Midbrain (tissue), 1 donor: ENCODE results near the gene SOX13.

ENCODE experiments used
- DNase-seq: peaks from one replicate; lab custom pipeline; 2025; lab: John Stamatoyannopoulos, UW

Gene SOX13

DNA sequence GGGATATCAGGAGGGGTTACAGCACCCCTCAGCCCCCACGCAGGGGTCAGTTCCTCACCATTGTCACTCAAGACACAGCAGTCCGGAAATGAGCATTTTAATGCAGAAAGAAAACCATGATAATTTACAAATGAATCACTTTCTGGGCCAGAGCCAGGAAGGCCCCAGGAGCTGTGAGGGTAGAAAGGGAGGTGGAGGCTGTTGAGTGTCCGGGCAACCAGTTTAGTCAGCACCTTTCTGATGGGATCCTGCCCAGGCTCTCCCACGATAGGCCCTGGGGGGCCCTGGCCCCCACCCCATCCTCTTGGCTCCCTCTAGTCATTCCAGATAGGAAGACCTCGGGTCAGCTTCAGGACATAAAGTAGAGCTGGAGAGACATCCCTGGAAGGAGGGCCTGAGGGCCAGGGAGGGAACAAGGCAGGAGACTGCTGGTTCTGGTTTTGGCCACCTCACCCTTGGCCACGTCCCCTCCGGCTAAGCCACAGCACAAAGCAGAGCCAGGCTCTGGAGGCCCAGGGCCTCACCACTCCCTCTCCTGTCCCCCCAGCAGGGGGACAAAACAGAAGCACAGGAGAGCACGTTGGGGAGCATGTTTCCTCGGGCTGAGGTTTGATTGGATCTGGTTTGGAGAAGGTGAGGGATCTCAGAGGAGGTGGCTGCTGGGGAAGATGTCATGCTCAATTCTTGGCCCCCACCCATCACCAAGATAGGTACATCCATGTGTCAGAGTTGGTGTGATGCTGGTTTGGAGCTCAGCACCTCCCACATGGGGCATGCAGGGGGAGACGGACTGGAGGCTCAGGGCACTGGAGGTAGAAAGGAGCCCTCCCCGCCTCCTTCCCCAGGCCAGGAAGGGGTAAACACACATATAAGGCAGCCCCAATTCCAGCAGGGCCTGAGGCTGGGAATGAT lies 58.3 kb downstream of the SOX13 start:
- DNase-seq, result no peak

DNA sequence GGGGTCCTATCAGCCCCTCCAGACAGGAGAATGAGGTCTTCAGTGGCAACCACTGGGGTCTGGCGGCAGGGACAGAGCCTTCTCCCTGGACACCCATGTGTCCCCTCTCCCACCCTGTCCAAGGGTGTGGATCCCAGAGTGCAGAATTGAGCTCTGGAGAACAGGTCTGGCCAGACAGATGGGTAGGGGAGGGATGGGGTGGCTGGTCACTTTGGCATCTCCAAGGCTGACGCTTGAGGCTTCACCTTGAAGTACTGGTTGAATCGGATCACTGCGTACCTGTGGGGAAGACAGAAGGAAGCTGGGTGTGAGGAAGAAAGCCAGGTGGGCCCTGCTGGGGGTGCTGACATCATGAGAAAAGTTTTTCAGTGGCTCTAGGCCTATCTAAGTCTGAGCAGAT lies 59.1 kb downstream of the SOX13 start:
- DNase-seq, result no peak

DNA sequence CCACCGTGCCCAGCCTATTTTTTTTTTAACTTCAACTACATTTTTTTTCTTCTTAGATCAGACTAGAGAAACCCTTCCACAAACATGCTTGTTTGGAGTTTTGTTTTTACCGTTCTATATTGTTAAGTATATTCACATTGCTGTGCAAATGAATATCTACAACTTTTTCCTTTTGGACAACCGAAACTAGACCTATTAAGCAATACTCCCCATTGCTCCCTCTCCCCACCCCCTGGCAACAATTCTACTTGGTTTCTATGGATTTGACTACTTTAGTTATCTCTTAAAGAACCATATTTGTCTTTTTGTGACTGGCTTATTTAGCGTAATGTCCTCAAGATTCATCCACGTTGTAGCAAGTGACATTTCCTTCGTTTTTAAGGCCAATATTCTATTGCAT lies 59.8 kb downstream of the SOX13 start:
- no peak for DNase-seq

DNA sequence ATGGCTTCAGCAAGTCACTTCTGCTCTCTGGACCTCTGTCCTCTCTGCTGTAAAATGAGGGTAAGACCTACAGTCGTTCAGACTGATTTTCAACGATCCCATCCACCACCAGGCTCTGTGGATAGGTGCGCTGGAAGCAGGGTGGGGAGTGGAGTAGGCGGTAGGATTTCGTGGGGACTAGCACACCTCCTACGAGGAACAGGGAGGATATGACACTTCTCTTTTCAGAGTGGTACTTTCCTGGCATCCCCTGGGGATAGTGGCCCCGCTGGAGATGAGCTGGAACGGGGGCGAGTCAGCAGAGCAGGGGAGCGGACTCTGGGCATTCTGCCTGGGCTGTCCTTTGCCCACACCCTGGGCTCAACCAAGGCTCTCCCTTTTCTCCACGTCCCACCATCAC lies 61.2 kb downstream of the SOX13 start:
- DNase-seq, result no peak

DNA sequence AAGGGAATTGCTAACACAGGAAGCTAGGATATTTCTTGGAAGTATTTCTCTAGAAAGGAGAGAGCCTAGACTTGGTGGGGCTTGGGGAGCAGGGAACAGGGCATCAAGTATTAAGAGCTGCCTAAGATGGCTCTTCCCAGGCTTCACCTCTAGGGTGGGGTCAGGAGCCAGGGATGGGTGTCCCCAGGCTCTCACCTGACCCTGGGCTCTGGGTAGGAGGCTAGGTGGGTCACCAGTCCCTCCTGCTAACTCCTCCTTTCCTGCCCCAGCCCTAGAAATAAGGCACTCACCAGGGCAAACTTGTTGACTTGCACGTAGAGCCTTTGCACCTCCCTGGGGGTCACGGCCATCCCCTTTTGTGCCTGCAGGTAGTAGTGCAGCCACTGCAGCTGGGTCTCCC lies 63.9 kb downstream of the SOX13 start:
- no peak for DNase-seq

DNA sequence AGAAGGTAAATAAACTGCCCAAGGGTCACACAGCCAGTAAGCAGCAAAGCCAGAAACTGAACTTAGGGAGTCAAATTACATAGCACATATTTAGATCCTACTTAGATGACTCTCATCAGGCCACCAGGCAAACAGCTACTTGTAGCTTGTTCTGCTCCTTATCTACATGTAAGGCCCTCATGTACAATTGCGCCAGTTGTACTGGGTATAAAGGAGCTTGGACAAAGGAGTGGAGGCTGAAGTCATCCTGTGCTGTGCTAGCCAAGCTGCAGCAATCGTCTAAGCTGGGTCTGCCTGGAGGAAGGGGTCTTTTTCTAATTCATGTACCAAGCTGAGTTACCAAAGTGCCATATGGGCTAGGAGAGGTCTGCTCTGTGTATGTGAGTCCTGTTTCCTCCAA lies 66.2 kb downstream of the SOX13 start:
- no peak for DNase-seq

DNA sequence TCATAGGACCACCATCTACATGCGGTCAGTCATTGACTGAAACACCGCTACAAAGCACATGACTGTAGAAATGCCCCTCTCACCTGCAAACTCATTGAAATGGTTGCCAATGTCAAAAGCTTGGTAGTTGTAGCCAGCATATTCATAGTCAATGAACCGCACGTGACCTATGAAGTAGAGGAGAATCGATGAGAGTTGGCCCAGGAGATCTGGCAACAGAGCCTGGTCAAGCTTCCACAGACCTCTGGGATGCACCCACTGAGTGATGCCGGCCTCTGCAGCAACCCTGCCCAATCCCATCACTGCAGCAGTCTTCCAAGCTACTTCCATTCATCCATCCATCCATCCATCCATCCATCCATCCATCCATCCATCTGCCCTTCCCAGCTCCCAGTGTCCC lies 67.0 kb downstream of the SOX13 start:
- no peak for DNase-seq

DNA sequence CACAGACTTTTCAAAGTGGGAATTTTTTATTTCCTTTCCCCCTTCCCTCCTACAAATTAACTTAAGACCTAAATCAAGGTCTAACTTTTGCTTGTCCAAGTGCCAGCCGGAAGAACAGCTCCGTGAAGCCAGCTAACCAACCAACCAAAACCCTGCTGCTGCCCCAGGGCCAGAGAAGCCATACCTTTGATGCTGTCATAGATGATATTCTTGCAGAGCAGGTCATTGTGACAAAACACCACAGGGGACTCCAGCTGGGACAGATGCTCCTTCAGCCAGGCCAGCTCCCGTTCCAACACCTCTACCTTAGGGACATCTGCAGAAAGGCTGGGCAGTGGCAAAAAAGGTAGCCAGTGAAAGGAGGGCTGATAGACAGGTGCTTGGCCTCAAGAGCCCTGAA lies 68.2 kb downstream of the SOX13 start:
- DNase-seq, result no peak

DNA sequence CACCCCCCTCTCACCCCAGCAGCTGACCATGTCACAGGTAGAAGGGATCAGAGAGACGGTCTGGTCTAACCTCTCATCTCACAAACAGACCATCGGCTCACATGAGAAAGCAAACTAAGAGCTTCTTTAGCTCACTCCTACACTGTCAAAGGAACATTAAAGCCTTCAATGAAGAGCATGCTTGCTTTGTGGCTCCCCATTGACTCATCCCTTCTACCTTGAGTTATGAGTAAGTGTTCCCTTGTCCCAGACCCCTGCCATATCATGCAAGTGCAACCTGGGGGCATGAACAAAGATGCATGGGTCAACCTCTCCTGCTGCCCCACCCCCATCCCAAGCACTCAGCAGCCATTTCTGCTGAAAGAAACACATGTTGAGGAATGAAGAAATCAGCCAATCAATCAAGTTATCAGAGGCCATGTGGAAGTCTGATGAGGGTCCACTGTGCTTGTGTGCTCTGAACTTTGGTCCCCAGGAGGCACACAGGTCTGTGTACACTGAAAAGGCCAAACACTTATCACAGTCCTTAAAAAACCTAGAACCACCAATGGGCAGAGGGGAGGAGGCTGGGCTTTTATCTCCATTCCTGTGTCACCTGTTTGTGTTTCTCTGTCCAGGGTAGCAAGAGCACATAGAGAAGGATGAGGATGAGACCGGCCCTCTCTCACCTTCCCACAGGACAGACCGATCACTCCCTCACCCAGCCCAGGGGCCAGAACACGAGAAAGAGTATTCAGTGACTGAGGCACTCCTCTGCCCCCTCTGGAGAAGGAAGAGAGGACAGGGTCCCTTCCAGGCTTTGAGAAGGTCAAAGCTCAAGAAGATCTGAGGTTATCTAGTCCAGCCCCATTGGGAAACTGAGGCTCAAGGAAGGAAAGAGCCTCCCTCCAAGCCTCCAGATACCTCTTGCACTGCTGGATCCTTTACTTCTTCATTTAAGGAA lies 69.4 kb downstream of the SOX13 start:
- no peak for DNase-seq

DNA sequence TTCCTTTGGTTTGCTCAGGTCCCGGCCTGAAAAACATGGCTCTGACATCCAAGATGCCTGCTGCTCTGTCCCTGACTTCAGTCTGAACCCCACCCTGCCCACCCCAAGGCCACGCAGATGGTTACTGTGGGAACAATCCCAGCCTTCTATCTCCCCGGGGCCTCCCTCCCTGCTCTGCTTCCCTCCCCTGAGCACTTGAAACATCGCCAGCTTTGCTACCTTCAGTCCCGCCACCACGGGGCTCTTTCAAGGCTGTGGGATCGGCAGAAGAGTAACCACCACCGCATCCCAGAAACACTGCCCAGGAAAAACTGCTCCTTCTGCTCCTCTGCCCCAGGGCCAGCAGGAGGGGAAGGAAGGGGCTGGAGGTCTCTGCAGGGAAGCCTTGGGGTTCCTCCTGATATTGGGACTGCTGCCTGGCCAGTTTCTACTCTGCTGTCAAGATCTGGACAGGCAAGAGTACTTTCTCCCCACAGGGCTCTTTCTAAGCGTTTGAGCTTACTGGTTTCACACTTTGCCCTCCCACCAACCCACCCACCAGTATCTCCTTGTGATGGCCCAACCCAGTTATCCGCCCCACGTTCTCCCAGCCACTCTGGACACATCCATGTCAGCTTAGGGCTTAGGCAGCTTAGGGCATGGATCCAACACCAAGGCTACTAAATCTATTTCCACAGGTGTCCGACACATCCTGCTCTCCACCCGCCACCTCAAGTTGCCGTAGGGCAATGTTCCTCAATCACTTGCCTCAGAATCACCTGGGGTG lies 70.5 kb downstream of the SOX13 start:
- no peak for DNase-seq

DNA sequence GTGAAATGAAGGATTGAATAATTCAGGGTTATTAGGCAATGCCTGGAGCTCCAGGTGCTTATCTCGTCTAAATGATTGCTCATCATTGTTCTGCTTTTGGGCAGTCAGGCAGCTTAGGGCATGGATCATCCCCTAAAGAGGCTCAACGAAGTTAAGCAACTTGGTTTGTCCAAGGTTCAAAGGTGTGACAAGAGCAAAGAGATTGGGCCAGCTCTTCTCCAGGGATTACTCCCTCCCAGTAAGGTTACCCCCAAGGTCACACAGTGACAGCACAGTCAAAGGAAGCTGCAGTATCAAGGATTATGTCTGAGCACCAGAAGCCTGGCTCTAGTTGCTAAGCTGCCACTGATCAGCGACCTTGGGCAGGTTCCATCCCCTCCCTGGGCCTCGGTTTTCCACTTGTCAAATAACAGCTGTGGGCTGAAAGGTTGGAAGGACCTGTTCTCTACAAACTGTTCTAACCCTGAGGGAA lies 72.2 kb downstream of the SOX13 start:
- no peak for DNase-seq

DNA sequence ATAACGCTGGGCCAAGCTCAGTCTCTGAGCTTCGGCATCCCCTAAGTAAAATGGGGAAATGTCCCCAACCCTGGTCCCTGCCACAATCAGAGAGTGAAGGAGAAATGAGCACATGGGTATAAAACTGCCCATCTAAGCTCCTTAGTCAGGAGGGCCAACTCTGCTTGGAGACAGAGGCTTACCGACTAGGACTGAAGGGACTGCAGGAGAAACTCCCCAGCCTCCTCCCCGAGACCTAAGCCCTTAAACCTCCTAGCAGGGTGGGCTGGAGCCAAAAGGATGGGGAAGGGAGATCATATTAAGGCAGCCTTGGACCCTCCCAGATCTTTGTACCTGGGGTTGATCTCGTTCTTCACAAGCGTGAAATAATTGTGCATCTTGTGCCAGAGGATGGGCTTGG lies 73.4 kb downstream of the SOX13 start:
- DNase-seq, result no peak

DNA sequence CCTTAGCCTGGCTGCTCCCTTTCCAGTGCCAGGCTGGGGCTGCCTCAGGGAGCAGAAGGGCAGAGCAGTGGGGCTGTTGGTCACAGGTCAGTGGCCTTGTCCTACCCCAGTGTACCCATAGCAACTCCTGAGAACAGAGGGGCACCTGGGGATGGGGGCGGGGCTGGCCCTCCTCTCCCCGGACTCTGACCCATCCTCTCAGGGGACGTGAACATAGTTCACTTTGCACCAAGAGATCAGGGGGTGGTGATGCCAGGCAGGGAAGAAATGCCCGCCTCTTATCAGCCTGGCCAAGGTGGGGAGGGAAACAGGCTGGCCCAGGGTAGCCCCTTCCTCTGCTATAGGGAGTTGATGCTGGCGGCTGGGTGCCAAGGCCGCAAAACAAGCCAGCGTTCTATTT lies 74.0 kb downstream of the SOX13 start:
- no peak for DNase-seq

DNA sequence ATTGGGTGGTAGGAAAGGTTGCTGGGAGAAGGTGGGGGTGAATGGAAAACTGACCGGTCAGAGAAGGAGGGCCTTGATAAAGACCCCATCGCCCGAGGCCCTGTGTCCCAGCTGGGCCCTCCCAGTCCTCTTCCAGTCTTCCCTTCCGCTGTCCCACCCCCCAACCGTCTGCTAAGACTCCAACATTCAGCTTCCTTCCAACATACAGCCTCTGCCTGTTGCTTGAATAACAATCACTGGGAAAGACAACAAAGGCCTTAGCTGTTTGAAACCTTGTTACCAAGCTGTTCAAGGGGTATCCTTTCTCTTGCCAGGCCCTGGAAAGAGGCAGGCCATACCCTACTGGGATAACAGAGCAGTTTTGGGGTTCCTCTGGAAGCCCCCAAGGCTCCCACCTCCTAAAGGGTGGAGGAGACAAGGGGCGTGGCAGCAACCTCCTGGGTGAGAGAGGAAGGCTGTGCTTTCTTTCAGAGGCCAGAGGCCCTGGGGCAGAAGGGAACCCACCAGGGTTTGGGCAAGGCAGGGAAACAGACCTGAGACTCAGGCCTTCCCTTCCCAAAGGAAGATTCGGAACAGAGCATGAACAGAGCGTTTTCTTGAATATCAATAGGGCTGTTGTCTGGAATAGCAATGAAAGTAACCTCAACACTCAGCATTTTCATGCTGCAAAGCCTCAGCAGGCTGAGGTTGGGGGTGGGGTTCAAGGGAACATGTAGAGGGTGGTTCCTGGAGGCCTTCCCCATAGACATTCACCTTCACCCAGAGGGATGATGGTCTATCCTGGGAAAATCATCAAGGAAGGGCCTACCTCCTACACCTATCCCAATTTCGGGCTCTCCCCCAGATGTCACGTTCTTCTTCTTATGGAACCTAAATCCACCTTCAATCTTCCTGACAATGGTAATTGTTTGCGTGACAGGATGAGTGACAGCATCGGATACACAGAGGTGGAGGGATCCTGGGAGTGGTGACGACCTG lies 74.8 kb downstream of the SOX13 start:
- DNase-seq, result no peak

DNA sequence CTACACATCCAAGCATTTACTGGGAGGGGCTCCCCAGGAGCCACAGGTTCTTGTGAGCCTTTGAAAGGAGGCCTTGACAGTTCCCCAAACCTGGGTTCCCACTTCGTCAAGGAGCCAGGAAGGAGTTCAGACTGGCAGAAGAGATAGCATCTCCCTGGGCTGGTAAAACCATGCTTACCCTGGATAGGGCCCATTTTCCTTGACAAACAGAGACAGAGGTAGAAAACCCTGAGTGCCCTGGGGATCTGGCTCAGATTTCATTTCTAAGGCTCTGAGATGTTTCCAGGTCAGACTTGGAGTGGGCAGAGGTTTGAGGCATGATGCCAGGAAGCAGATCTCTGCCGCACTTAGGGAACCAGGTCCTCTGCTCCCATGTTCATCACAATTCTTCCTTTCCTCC lies 76.2 kb downstream of the SOX13 start:
- no peak for DNase-seq

DNA sequence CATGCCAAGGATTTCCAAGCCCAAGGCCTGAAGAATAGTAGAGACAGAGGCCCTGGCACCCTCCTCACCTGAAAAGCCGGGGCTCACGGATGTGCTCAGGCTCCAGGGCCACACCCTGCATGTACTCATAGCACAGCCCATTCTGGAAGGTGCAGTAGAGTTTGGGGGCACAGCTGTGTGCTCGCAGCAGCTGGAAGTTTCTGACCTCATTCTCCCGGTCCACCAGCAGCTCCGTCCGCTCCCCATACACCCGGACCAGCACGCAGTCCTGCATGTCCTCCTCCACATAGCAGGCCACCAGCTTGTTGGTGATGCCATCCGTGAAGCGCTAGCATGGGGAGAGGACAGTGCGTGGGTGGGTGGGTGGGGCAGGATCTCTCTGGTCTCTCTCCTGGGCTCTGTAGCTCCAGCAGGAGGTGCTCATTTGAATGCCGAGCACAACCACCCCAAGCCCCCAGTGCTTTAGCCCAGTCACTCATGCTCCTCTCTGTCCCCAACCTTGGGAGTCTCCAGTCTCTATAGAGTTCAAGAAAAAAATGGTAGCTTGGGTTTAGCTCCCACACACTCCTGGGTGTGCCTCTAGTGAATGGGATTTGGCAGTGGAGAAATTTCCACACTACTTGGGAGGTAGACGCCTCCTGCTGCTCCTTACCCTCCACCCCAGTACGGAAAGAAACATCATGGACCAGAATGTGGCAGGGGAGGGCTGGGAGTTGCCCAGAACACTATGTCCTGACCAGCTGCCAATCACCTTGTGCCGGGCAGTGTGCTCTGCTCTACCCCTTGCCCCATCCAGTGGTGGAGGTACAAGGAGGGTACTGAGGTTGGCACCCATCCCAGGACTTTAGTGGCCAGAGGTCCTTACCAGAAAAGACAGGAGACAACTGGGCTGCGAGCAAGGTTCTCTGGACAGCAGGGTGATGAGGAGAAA lies 77.0 kb downstream of the SOX13 start:
- DNase-seq, result no peak

DNA sequence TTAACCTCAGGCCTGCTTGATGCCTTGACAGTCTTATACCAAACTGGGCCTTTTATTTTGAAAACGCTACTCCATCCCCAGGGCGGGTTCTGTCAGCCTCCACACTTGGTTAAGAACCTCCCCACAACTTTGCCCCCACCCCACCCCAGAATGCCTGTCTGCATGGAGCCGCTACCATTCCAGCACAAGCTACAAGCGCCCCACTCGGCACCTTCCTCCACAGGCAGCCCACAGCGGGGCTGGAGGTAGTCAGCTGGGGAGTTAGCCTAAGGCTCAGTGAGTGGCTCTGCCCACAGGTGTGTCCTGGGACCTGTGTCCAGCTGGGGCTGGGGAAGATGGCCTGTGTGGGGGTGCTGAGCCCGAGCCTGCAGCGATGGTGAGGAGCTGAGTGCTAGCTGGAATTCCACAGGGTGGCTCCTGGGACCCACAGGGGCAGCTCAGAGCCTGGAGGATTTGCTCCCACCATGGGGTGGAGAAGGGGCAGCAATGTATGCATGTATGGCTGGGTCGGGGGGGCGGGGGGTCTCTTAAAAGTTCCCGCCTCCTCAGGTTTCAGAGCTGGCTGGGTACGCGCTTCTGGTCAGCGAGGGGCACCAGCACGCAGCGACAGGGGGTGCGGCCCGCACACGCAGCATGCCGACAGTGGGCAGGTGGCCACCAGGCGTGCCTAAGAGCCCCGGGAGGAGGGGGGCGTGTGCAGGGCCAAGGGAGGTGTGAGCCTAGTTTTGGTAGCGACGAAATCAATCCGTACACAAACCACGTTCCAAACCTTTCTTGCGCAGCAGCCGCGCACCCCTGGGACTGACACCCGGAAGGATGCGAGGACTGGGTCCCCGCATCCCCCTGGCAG lies 78.0 kb downstream of the SOX13 start:
- peak; percentile 20 for DNase-seq

DNA sequence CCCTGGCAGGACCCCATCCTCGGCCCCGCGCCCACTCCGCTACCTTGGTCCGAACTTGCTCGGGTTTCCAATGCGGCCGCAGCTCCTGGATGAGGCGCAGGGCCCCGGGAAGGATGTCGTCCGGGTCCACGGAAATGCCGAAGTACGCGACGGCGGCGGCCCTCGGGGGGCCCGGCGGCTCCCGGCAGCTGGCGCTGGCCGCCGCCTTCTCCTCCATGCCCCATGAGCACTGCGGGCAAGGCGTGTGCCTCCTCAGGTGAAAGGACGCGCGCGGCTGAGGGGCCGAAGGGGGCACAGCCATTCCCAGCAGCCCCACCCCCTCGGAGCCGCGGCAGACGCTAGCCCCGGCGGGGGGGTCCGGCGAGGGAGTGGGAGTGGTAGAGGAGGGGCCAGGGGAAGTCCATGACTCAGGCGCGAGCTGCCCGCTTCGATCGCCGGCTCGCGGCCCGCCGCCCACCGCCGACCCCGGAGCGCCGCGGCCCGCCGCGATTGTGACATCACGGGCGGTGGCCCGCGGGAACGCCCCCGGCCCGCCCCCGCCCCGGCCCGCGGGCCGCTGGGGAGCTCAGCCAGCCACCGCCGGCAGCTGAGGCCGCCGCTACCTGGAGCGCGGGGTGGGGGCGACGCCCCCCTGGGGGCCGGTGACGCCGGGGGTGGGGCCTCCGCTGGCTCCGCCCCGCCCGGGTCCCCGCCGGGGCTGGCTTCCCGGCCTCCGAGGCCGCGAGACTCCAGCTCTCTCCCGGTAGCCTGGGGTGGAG lies 78.8 kb downstream of the SOX13 start, which contains the start of gene ETNK2:
ETNK2 (minus strand) TSS at position 493 of the 758 bp plus-strand sequence; CDS start at position 301, 192 bp downstream.
- DNase-seq, result peak; percentile 47
